K562 (cell line): ENCODE results near the gene CTXN3. TPM values are rescaled to one million over a fixed set of nuclear protein-coding genes. Genes with fewer than 3 reads are reported as not detected.

Source experiments
- ATAC-seq: fragments of 200-7000 bp; cut with Tn5 transposase; 3 replicates; pipeline ENCODE4 v1.9.1; 2020; ENCODE audit warnings: moderate library complexity
- BruUV-seq: library from RNA; stranded (reverse); fragments of 400-500 nt; replicated peaks from 2 replicates; lab custom pipeline; 2021; lab: Mats Ljungman, UMichigan
- CTCF ChIA-PET: fragments of 300-600 bp; formaldehyde crosslinking; extraction: SDS; loops from one replicate; lab custom pipeline; 2021; ENCODE audit warnings: low intra/inter-chr PET ratio; lab: Yijun Ruan, JAX
- POLR2A ChIA-PET: fragments of 300-600, 350-650 bp; sonication (Branson Sonifier 250); formaldehyde crosslinking; extraction: SDS; loops from one replicate; lab custom pipeline; 2021; ENCODE audit warnings: antibody characterized with exemption, inconsistent platforms; lab: Yijun Ruan, JAX
- DNase-seq, 4 experiments: peaks; one replicate each; pipeline versions ENCODE4 v3.0.0 to v3.0.0-alpha.2; 2011 to 2018; ENCODE audit warnings: low spot score in 3 of 4, mixed read lengths in 3 of 4; ENCODE audit errors: extremely low read depth in 1 of 4
- FAIRE-seq: peaks from 2 replicates; lab custom pipeline; 2011; peaks lifted over from hg19 to GRCh38; lab: Jason Lieb, UNC
- H2AFZ ChIP-seq: 2 replicates; pipeline ENCODE4 v1.6.0; 2011; ENCODE audit warnings: low read depth, low read length, control low read depth, inconsistent platforms
- H3K27ac ChIP-seq: fragments of 200-600 bp; 3 replicates; pipeline ENCODE4 v1.8.0; 2011; ENCODE audit warnings: low read depth, mild to moderate bottlenecking, control low read depth, inconsistent platforms, low read length, moderate library complexity, mixed read lengths; ENCODE audit errors: extremely low read depth
- H3K27me3 ChIP-seq, 2 experiments: fragments of 300-600 bp in 1 of 2; 2 replicates in 1 of 2; 3 replicates in 1 of 2; pipeline versions ENCODE4 v1.6.0 to v1.8.0; 2011; ENCODE audit warnings: inconsistent platforms in 2 of 2, low read length in 2 of 2, mild to moderate bottlenecking in 1 of 2, mixed read lengths in 1 of 2, moderate library complexity in 1 of 2; ENCODE audit not compliant: control insufficient read depth in 2 of 2, insufficient read depth in 2 of 2
- H3K36me3 ChIP-seq: fragments of 300-600 bp; 3 replicates; pipeline ENCODE4 v1.8.0; 2011; ENCODE audit warnings: mild to moderate bottlenecking, low read length, inconsistent platforms; ENCODE audit not compliant: control insufficient read depth, insufficient read depth
- H3K4me1 ChIP-seq, 2 experiments: fragments of 200-600 bp in 1 of 2; replicated peaks in 1 of 2; 2 replicates in 1 of 2; 3 replicates in 1 of 2; pipeline versions ENCODE4 v1.5.1 to v1.8.0; 2011; ENCODE audit warnings: inconsistent platforms in 2 of 2, low read length in 2 of 2, mild to moderate bottlenecking in 1 of 2, mixed read lengths in 1 of 2, moderate library complexity in 1 of 2; ENCODE audit not compliant: control insufficient read depth in 2 of 2, insufficient read depth in 2 of 2
- H3K4me2 ChIP-seq: 2 replicates; pipeline ENCODE4 v1.6.1; 2011; ENCODE audit warnings: low read length, control low read depth, inconsistent platforms, mixed read lengths; ENCODE audit not compliant: insufficient read depth
- H3K4me3 ChIP-seq: fragments of 200-600 bp; sonication (generic), shearing (Covaris generic); 2 replicates; pipeline ENCODE4 v1.5.1; 2016; ENCODE audit warnings: control low read depth, inconsistent platforms
- H3K79me2 ChIP-seq: fragments of 200-600 bp; 3 replicates; pipeline ENCODE4 v1.8.0; 2011; ENCODE audit warnings: low read length, inconsistent platforms; ENCODE audit not compliant: control insufficient read depth, insufficient read depth
- H3K9ac ChIP-seq, 2 experiments: 2 replicates each; pipeline versions ENCODE4 v1.6.0 to v1.6.1; 2011; ENCODE audit warnings: low read depth in 2 of 2, low read length in 2 of 2, control low read depth in 1 of 2, inconsistent platforms in 1 of 2, mild to moderate bottlenecking in 1 of 2, mixed read lengths in 1 of 2; ENCODE audit not compliant: insufficient read depth in 1 of 2
- H3K9me1 ChIP-seq: one replicate; pipeline ENCODE4 v1.6.0; 2011; ENCODE audit warnings: inconsistent platforms, mild to moderate bottlenecking, low read length, moderate library complexity; ENCODE audit not compliant: control insufficient read depth, insufficient read depth
- H3K9me3 ChIP-seq: replicated peaks from 2 replicates; pipeline ENCODE4 v1.5.1; 2011; ENCODE audit warnings: low read depth, low read length, inconsistent platforms; ENCODE audit not compliant: control insufficient read depth, insufficient read depth
- H4K20me1 ChIP-seq: replicated peaks from 2 replicates; pipeline ENCODE4 v1.6.1; 2011; ENCODE audit warnings: low read length, inconsistent platforms, mixed read lengths; ENCODE audit not compliant: control insufficient read depth, insufficient read depth
- ARID3A ChIP-seq: IDR thresholded peaks from 2 replicates; pipeline ENCODE4 v1.6.1; 2012; ENCODE audit warnings: low read depth, low read length, improper control_type of control experiment, borderline replicate concordance
- CEBPB ChIP-seq: fragments of 450-650 bp; IDR thresholded peaks from 2 replicates; pipeline ENCODE4 v1.6.1; 2016; ENCODE audit warnings: missing genetic modification characterization, missing compliant biosample characterization
- CEBPG ChIP-seq, 3 experiments: fragments of 200-800 bp in 1 of 3; sonication (Bioruptor generic) in 1 of 3; sonication (generic) in 1 of 3; formaldehyde crosslinking in 1 of 3; IDR thresholded peaks in 2 of 3; conservative IDR thresholded peaks in 1 of 3; 2 replicates each; pipeline versions ENCODE4 v1.6.1 to v1.8.0; 2016 to 2022; ENCODE audit warnings: missing compliant biosample characterization in 2 of 3, missing genetic modification characterization in 2 of 3, mild to moderate bottlenecking in 1 of 3, missing genetic modification reagents in 1 of 3
- ETS1 ChIP-seq: conservative IDR thresholded peaks from 2 replicates; pipeline ENCODE4 v1.6.1; 2011; ENCODE audit warnings: low read depth, mild to moderate bottlenecking, low read length; ENCODE audit not compliant: control insufficient read depth
- ETV5 ChIP-seq: sonication (generic); formaldehyde crosslinking; IDR thresholded peaks from 2 replicates; pipeline ENCODE4 v1.4.0; 2020; ENCODE audit warnings: low read depth, mild to moderate bottlenecking, missing genetic modification reagents
- KLF6 ChIP-seq: fragments of 250-450 bp; sonication (Bioruptor Pico); IDR thresholded peaks from 2 replicates; pipeline ENCODE4 v1.4.0; 2020; ENCODE audit warnings: mild to moderate bottlenecking, moderate library complexity, borderline replicate concordance
- MAZ ChIP-seq, 2 experiments: fragments of 450-650 bp in 1 of 2; sonication (generic) in 1 of 2; formaldehyde crosslinking; IDR thresholded peaks in 1 of 2; conservative IDR thresholded peaks in 1 of 2; 2 replicates each; pipeline versions ENCODE4 v1.4.0 to v1.5.0; 2020; ENCODE audit warnings: mild to moderate bottlenecking in 1 of 2, missing genetic modification reagents in 1 of 2
- SNIP1 ChIP-seq: fragments of 450-650 bp; IDR thresholded peaks from 2 replicates; pipeline ENCODE4 v1.7.1; 2017; ENCODE audit warnings: low read depth, mild to moderate bottlenecking
- U2AF2 ChIP-seq: fragments of 200-400 bp; formaldehyde crosslinking; optimal IDR thresholded peaks from 2 replicates; pipeline ENCODE3; 2017; ENCODE audit warnings: low read depth, mild to moderate bottlenecking, low read length
- XRCC4 ChIP-seq: IDR thresholded peaks from one replicate; pipeline ENCODE4 v1.6.1; 2011; ENCODE audit not compliant: insufficient read depth, insufficient read length; ENCODE audit errors: extremely low read depth
- ZFP1 ChIP-seq: fragments of 450-650 bp; formaldehyde crosslinking; IDR thresholded peaks from 2 replicates; pipeline ENCODE4 v1.4.0; 2020; ENCODE audit warnings: mild to moderate bottlenecking, mixed read lengths
- WGBS: fragments of 100-300 bp; shearing (Covaris generic); methylation state at CpG from one replicate; pipeline ENCODE4 v1.1.6; 2016; ENCODE audit warnings: low coverage, mixed read lengths; ENCODE audit not compliant: insufficient coverage; ENCODE audit errors: missing lambda C conversion rate; 5-methylcytosine and 5-hydroxymethylcytosine counted together
- in situ Hi-C: fragments of 300-500 bp; cut with MboI; formaldehyde crosslinking; loops from 4 replicates; pipeline ENCODE4 v1.15.0; 2018; ENCODE audit warnings: inconsistent platforms, mixed read lengths
- intact Hi-C: fragments of 100-400 bp; cut with micrococcal nuclease; formaldehyde crosslinking; loops from 2 replicates; pipeline ENCODE4 v1.14.2; 2022
- polyA plus RNA-seq, 8 experiments: library from polyadenylated mRNA; depleted of rRNA in 4 of 8; stranded (reverse) in 5 of 8; unstranded in 3 of 8; fragments of >200 nt; fragmentation: Nextera tagmentation in 2 of 8; fragmentation: Illumina TruSeq in 1 of 8; extraction: Ambion mirVana in 2 of 8; extraction: Trizol in 1 of 8; gene quantifications; 2 replicates each; pipeline versions ENCODE4 v1.2.1 to v1.2.3, GENCODE V29; 2011 to 2014; ENCODE audit warnings: inconsistent platforms in 1 of 8, missing spikeins in 1 of 8
- total RNA-seq, 7 experiments: library from RNA; depleted of rRNA in 6 of 7; stranded (reverse); fragments of >200 nt in 6 of 7; fragmentation: Illumina TruSeq in 2 of 7; extraction: Trizol in 2 of 7; gene quantifications; 2 replicates each; pipeline versions ENCODE4 v1.2.1 to v1.2.3, GENCODE V29; 2011 to 2021; ENCODE audit warnings: low replicate concordance in 1 of 7

The CTXN3 gene
- total and polyA plus RNA-seq, 9 of the 15 experiments (the other 6 are each of a cell fraction or from before 2014, with no cell fraction given), result not detected

GRCh38 chr5:127639828-127640227, 9.1 kb upstream of the CTXN3 start:
- no peaks in the 10 kb centered on the region for H3K36me3 ChIP-seq
- H3K79me2 ChIP-seq, result no peaks in the 10 kb centered on the region
- TF ChIP-seq ETV5, result no peak
- no peak for TF ChIP-seq ARID3A
- no peak for TF ChIP-seq ETS1
- no peak for TF ChIP-seq MAZ (CRISPR knock-in tag; conservative IDR thresholded peaks at IDR 0.05 in 1 of 2, IDR thresholded peaks at IDR 0.05 in 1 of 2)
- no peak for TF ChIP-seq KLF6 (CRISPR knock-in tag)
- no peak for TF ChIP-seq SNIP1
- no peak for TF ChIP-seq CEBPG (CRISPR knock-in tag; IDR thresholded peaks at IDR 0.05)
- TF ChIP-seq CEBPG (tag; conservative IDR thresholded peaks at IDR 0.05 in 1 of 2, IDR thresholded peaks at IDR 0.05 in 1 of 2), result peak in 1 of 2 experiments; percentile 40; a peak in 1 of 4 replicates
- TF ChIP-seq U2AF2, result no peak
- TF ChIP-seq XRCC4, result no peak
- peak; percentile 58 for TF ChIP-seq CEBPB (tag)
- TF ChIP-seq ZFP1 (CRISPR knock-in tag), result no peak
- intact Hi-C loops (no loop called here), in situ Hi-C loops (no loop called here)
- CTCF ChIA-PET, result no interaction called here
- H3K27me3 ChIP-seq, result no peaks in the 10 kb centered on the region; a peak in 1 of 5 replicates
- no peaks in the 10 kb centered on the region for H3K4me1 ChIP-seq
- H3K4me3 ChIP-seq, result no peak overlapping the region
- no peaks in the 10 kb centered on the region for H4K20me1 ChIP-seq
- H3K9ac ChIP-seq, result no peak overlapping the region
- H3K9me3 ChIP-seq, result no peaks in the 10 kb centered on the region
- ATAC-seq, result no peak
- FAIRE-seq, result no peak
- H3K27ac ChIP-seq, result no peak overlapping the region
- 0% methylated on average over 2 of the region's 2 CpGs for WGBS
- no peak overlapping the region for H3K4me2 ChIP-seq
- no TSS peak for BruUV-seq
- DNase-seq, result no peak
- no peak overlapping the region for H2AFZ ChIP-seq
- no peaks in the 10 kb centered on the region for H3K9me1 ChIP-seq
- POLR2A ChIA-PET, result no interaction called here
